T-helper 1 cell treated with Interleukin-12 subunit alpha and Interleukin-12 subunit beta and Interleukin-4 antibody, amounts not matched to agents 30 μg/mL and 1 μg/mL, for 36 hours (primary cell): Measurements from ENCODE around the gene STON1.
"Not testable (repeated sequence)": the region's sequence is repeated elsewhere in the genome, so short reads cannot be mapped to it uniquely, and the experiment has no call there.

Experiments
- H3K27ac Mint-ChIP-seq: one replicate; pipeline ENCODE4 v1.8.0; 2021; ENCODE audit warnings: mild to moderate bottlenecking, mixed read lengths
- H3K27me3 Mint-ChIP-seq: one replicate; pipeline ENCODE4 v1.8.0; 2021; ENCODE audit warnings: low read depth, mixed read lengths
- H3K36me3 Mint-ChIP-seq: one replicate; pipeline ENCODE4 v1.8.0; 2021; ENCODE audit warnings: low read depth, mixed read lengths
- H3K4me1 Mint-ChIP-seq: one replicate; pipeline ENCODE4 v1.8.0; 2021; ENCODE audit warnings: low read depth, mixed read lengths
- H3K4me3 Mint-ChIP-seq: one replicate; pipeline ENCODE4 v1.8.0; 2021; ENCODE audit warnings: mild to moderate bottlenecking, moderate library complexity, mixed read lengths
- H3K9me3 Mint-ChIP-seq: one replicate; pipeline ENCODE4 v1.8.0; 2021; ENCODE audit warnings: mixed read lengths

STON1 gene

DNA sequence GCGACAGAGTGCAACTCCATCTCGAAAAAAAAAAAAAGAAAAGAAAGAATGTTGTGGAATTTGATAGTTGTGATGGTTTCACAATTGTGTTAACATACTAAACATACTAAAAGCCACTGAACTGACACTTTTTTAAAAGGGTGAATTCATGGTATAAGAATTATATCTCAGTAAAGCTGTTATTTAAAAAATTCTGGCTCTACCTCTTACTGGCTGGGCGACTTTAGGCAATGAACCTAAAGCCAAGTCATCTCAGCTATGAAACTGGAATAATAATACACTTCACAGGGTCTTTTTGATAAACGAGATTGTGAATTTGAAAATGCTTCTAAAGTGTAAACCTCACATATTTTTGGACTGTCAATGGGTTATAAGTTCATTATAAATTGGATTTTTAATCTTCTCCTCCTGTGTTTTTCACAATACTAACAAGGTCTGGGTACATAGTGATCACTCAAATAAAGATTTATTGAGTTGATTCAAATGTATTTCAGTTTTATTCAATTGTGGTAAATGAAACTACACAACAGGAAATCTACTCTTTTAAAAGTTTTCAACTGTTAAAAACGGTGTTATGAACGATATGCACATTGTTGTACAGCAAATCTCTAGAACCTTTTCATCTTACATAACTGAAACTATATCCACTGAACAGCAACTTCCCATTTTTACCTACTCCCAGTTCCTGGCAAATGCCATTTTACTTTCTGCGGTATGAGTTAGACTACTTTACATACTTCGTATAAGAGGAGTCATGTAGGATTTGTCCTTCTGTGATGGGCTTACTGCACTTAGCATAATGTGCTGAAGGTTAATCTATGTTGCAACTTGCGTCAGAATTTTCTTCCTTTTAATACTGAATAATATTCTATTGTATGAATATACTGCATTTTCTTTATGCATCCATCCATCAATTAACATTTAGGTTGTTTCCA lies 44.7 kb downstream of the STON1 start:
- no peak overlapping the region for H3K27ac Mint-ChIP-seq
- no peak overlapping the region for H3K4me3 Mint-ChIP-seq
- peaks cover 4% of the 10 kb centered on the region for H3K4me1 Mint-ChIP-seq
- no peaks in the 10 kb centered on the region for H3K27me3 Mint-ChIP-seq
- no peaks in the 10 kb centered on the region for H3K9me3 Mint-ChIP-seq
- H3K36me3 Mint-ChIP-seq = no peaks in the 10 kb centered on the region

DNA sequence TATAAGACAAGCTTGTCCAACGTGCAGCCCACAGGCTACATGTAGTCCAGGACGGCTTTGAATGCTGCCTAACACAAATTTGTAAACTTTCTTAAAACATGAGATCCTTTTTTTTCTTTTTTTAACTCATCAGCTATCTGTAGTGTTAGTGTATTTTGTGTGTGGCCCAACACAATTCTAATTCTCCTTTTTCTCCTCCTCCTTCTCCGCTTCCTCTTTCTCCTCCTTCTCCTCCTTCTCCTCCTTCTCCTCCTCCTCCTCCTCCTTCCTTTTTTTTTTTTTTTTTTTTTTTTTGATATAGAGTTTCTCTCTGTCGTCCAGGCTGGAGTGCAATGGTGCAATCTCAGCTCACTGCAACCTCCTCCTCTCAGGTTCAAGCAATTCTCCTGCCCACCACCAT lies 48.4 kb downstream of the STON1 start:
- no peaks in the 10 kb centered on the region for H3K9me3 Mint-ChIP-seq

DNA sequence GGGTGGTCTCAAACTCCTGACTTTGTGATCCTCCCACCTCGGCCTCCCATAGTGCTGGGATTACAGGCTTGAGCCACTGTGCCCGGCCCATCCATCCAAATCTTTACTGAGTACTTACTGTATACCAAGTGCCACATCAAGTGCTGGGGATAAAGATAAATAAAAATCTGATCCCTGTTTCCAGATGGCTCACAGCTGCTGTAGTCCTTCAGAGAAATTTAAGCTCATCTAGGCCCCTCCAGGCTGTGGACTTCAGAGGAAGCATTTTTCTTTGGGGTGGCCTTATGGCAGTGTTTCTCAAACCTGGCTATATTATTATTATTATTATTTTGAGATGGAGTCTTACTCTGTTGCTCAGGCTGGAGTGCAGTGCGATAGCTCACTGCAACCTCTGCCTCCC lies 54.0 kb downstream of the STON1 start:
- Mint-ChIP-seq H3K27ac (no peak overlapping the region), H3K27me3 (peaks cover 6% of the 10 kb centered on the region), H3K9me3 (no peaks in the 10 kb centered on the region), H3K4me3 (no peak overlapping the region), H3K36me3 (no peaks in the 10 kb centered on the region), H3K4me1 (peaks cover under 1% of the 10 kb centered on the region)

More for the DNA sequence above, 48.4 kb downstream of the STON1 start:
- H3K36me3 Mint-ChIP-seq = no peaks in the 10 kb centered on the region
- H3K27ac Mint-ChIP-seq = no peak overlapping the region
- peaks cover 6% of the 10 kb centered on the region for H3K27me3 Mint-ChIP-seq
- no peak overlapping the region for H3K4me3 Mint-ChIP-seq
- peaks cover 4% of the 10 kb centered on the region for H3K4me1 Mint-ChIP-seq

DNA sequence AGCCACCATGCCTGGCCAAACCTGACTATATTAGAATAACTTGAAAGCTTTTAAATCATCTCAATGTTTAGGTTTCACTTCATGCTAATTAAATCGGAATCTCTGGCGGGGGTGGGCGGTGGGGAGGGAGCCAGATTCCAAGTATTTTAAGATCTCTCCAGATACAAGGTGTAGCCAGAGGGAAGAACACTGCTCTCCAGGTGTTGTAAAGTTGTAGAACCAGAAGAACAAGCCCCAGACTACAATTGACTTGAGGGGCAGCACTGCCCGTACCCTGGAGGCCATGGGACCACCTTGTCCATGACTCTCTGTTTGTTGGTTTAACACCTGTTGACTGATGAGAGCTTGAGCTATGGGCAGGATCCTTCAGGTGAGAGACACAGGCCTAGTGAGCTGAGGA lies 54.6 kb downstream of the STON1 start:
- Mint-ChIP-seq H3K27ac (no peak overlapping the region), H3K36me3 (no peaks in the 10 kb centered on the region), H3K27me3 (peaks cover 6% of the 10 kb centered on the region), H3K4me3 (no peak overlapping the region), H3K9me3 (no peaks in the 10 kb centered on the region), H3K4me1 (peaks cover 2% of the 10 kb centered on the region)

DNA sequence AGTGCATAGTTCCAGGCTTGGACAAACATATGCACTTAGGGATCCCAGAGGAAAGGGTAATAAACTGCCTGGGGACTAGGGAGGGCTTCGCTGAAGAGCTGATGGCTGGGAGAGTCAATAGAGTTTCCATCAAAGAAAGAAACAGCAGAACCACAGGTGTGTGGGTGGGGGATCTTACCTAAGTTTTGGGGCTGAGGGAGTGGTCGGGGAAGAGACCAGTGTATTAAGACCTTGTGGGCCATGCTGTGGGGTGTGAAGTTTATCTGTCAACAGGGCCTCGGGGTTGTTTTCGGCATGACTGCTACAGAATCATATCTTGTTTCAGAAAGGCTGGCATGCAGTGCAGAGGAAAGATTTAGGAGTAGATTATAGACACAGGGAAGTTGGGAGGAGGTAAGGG lies 56.5 kb downstream of the STON1 start:
- Mint-ChIP-seq H3K4me3 (no peak overlapping the region), H3K27me3 (peaks cover 6% of the 10 kb centered on the region), H3K36me3 (no peaks in the 10 kb centered on the region), H3K9me3 (no peaks in the 10 kb centered on the region), H3K27ac (no peak overlapping the region), H3K4me1 (peaks cover 2% of the 10 kb centered on the region)

DNA sequence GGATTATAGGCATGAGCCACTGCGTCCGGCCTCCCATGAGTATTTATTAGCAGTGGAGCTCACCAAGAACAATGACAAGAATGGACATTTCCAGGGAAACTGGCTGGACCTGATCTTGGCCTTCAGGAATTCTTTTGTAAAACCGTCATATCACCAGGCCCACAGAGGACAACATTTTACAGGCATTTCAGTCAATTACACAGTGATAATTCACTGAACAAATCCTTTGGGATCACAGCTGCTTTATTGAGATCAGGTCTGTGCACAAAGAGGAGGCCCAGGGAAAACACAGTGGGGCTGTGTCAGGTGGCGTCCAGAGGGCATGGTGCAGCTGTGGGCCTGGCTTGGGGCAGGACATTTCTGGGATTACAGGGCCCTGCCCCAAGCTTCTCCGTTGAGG lies 57.6 kb downstream of the STON1 start:
- H3K36me3 Mint-ChIP-seq = no peaks in the 10 kb centered on the region
- H3K27me3 Mint-ChIP-seq = no peaks in the 10 kb centered on the region
- H3K4me1 Mint-ChIP-seq = peaks cover 2% of the 10 kb centered on the region
- H3K27ac Mint-ChIP-seq = no peak overlapping the region
- H3K4me3 Mint-ChIP-seq = no peak overlapping the region
- no peaks in the 10 kb centered on the region for H3K9me3 Mint-ChIP-seq

DNA sequence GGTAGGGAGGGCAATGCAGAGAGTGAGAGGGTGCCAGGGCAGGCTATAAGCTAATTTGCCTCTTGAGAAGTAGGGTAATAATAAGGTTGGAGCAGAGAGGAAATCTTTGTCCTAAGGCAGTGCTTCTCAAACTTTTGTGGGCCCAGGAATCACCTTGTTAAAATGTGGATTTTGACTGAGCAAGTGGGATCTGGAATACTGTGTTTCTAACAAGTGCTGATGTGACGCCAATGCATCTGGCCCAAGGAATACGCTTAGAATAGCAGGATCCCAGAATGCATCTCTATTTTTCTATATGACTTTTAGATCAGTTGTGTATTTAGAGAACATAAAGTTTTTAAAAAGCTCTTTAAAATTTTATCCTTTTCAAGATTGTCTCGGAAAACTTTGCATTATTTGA lies 58.0 kb downstream of the STON1 start:
- Mint-ChIP-seq H3K9me3 (no peaks in the 10 kb centered on the region), H3K27ac (no peak overlapping the region), H3K36me3 (no peaks in the 10 kb centered on the region), H3K4me1 (peaks cover 2% of the 10 kb centered on the region), H3K4me3 (no peak overlapping the region), H3K27me3 (no peaks in the 10 kb centered on the region)

DNA sequence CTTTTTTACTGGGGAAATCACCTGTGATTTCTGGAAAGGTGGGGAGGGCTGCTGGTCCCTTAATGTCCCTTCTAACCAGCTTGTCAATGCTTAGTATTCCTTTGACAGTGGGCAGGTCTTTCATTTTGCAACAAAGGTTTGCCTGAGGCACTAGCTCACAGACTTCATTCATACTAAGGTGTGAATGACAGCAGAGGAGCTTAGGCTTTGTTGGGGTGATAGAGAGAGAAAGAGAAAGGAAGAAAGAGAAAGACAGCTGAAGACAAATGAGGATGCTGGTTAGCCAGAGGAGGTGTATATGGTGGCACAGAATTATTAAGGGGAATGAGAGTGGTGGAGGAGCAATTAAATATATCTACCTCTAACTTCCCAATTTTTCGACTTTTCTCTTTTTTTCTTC lies 58.8 kb downstream of the STON1 start:
- Mint-ChIP-seq H3K36me3 (no peaks in the 10 kb centered on the region), H3K4me1 (peaks cover 2% of the 10 kb centered on the region), H3K27ac (no peak overlapping the region), H3K27me3 (no peaks in the 10 kb centered on the region), H3K4me3 (no peak overlapping the region), H3K9me3 (no peaks in the 10 kb centered on the region)

DNA sequence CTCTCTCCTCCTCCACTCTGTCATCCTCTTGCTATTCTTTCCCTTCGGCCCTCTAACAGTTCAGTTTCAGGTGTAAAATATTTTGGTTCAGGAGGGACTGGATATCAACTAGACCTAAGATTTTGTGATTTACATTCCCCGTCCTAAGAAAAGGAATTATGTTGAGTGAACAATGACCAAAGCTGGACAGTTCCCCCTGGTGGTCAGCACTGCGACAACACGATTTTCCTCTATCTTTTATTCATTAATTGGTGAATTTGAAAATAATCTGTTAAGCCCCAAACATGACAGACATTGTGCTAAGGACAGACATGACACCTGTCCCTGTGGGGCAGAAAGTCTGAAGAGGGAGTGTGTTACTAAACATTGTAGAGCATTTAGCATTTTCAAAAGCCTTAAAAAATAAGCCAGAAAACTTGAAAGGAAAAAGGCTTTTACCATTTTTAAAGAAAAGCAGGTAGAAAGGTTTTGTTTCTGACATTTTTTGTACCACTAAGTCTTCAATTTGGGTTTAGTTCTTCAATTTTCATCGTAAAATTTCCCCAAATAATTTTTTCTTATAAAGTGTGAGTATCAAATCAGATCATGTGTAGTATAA lies 59.3 kb downstream of the STON1 start:
- H3K27me3 Mint-ChIP-seq = no peaks in the 10 kb centered on the region
- H3K9me3 Mint-ChIP-seq = no peaks in the 10 kb centered on the region
- no peak overlapping the region for H3K4me3 Mint-ChIP-seq
- H3K36me3 Mint-ChIP-seq = no peaks in the 10 kb centered on the region
- H3K4me1 Mint-ChIP-seq = peaks cover 2% of the 10 kb centered on the region
- H3K27ac Mint-ChIP-seq = no peak overlapping the region

DNA sequence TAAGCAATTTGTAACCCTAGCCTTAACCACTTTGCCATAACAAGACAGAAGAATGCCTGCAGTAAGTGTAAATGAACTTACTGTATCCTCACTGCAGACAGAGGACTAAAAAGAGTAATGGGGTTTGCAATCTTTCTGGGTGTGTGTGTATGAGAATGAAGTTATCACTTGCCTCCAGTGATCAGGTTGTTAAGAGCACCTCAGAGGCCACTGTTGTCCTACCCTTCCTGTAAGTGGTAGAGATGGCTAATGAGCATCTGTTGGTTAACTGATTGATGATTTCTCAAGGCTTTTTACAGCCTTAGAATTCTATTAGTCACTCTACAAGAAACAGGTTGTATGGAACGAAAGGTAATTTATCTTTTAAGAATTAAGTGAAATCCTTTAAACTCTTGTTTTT lies 60.1 kb downstream of the STON1 start:
- Mint-ChIP-seq H3K36me3 (no peaks in the 10 kb centered on the region), H3K4me3 (no peak overlapping the region), H3K27ac (no peak overlapping the region), H3K9me3 (no peaks in the 10 kb centered on the region), H3K27me3 (no peaks in the 10 kb centered on the region), H3K4me1 (peaks cover 2% of the 10 kb centered on the region)

DNA sequence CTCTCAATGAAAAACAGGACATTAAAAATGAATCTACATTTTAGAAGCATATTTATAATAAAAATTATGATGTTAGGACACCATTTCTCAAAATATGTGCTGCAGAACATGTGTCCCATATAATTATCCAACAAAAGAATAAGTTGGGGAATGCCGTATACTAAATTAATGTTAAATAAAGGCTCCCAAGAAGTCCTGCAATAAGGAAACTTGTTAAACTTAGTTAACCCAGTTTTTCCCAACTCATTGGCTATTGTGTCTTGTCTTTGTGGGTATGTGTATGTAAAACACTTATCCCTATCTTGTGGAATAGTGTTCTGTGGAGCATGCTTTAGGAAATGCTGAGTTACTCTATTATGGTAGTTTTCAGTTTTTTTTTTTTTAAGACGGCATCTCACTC lies 62.1 kb downstream of the STON1 start:
- Mint-ChIP-seq H3K36me3 (no peaks in the 10 kb centered on the region), H3K9me3 (no peaks in the 10 kb centered on the region), H3K27ac (no peak overlapping the region), H3K27me3 (no peaks in the 10 kb centered on the region), H3K4me1 (peaks cover 2% of the 10 kb centered on the region), H3K4me3 (no peak overlapping the region)

DNA sequence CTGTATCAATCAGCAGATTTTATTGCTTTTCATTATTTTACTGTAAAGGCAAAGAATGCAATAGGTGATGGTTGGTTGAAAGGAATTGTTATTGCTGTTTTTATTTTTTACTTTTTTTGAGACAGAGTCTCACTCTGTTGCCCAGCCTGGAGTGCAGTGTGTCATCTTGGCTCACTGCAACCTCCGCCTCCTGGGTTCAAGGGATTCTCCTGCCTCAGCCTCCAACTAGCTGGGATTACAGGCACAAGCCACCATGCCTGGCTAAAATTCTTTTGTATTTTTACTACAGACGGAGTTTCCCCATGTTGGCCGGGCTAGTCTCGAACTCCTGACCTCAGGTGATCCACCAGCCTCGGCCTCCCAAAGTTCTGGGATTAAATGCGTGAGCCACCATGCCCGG lies 66.8 kb downstream of the STON1 start:
- H3K4me3 Mint-ChIP-seq, H3K27me3 Mint-ChIP-seq, H3K36me3 Mint-ChIP-seq, H3K9me3 Mint-ChIP-seq, H3K4me1 Mint-ChIP-seq, H3K27ac Mint-ChIP-seq: not testable (repeated sequence)

DNA sequence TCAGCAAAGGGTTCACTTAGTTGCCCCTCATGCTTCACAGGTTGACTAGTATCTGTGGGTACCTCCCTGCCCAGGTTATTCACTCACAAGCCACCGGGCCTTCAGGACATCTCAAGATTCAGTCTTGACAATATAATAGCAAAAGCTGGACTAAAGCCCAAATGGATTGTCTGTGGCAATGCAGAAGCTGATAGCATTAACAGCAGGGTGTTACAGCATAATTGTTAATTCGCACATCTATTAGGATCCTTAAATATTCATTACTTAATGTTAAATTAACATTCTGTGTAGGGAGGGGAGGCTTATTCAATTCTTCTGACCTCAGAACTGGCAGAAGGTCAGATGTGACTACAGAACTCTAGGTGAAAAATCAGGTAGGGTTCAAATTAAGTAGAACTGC lies 67.5 kb downstream of the STON1 start:
- no peaks in the 10 kb centered on the region for H3K9me3 Mint-ChIP-seq
- no peak overlapping the region for H3K4me3 Mint-ChIP-seq
- H3K27me3 Mint-ChIP-seq = peaks cover 4% of the 10 kb centered on the region
- no peak overlapping the region for H3K27ac Mint-ChIP-seq
- no peaks in the 10 kb centered on the region for H3K36me3 Mint-ChIP-seq
- no peaks in the 10 kb centered on the region for H3K4me1 Mint-ChIP-seq

DNA sequence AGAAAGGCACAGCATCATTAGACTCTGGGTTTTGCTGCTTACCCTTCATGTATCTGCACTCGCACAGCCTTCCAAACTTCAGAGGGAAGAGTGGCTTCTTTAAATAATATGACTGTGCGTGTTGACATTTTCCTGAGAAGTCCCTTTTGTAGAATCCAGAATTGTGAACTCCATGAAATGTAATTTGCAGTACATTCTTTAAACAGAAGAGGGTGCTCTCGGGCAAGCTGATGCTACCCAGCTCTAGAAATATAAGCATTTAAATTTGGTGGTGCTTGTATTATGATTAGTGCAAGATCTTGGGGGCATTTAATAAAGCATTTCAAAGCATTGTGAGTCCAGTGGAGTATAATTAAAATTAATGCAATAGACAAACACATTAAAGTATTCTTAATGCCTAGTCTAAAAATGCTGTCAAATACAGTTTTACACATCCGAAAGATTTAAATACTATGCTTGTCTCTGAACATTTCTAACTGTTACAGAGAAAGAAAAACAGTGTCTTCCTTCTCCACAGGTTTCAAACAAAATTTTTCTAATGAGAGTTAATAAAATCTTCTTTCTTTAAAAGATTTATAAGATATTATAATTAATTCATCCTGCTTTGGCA lies 70.4 kb downstream of the STON1 start:
- no peaks in the 10 kb centered on the region for H3K9me3 Mint-ChIP-seq
- H3K36me3 Mint-ChIP-seq = no peaks in the 10 kb centered on the region
- H3K4me1 Mint-ChIP-seq = no peaks in the 10 kb centered on the region
- no peak overlapping the region for H3K27ac Mint-ChIP-seq
- no peak overlapping the region for H3K4me3 Mint-ChIP-seq
- H3K27me3 Mint-ChIP-seq = peaks cover 4% of the 10 kb centered on the region

DNA sequence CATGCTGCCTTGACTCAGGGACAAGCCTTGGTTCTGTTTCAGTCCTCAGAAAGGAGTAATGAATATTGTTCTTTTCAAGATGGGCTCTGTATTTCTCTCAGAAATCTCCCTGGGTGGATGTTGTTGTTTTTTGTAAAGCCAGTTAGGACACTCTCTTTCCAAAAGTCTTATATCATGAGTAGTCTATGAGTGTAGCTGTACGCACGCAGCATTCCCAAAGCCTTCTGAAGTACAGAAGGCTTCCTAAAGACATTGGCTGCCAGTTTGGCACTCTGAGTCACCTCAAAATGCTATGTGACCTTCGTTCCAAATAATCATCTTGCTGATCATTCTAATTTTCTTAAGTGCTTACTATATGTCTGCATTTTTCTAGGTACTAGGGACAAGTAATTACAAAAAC lies 71.0 kb downstream of the STON1 start:
- Mint-ChIP-seq H3K36me3 (no peaks in the 10 kb centered on the region), H3K4me1 (no peaks in the 10 kb centered on the region), H3K27ac (no peak overlapping the region), H3K9me3 (no peaks in the 10 kb centered on the region), H3K4me3 (no peak overlapping the region), H3K27me3 (peaks cover 4% of the 10 kb centered on the region)
